HG03066 (cell line): Measurements from ENCODE around the gene CTNNA3.

ENCODE experiments used
- ATAC-seq: cut with Tn5 transposase; IDR thresholded peaks from one replicate; pipeline ENCODE4 v1.9.1; 2021; ENCODE audit warnings: low read depth; ENCODE audit not compliant: unreplicated experiment

CTNNA3 gene

DNA sequence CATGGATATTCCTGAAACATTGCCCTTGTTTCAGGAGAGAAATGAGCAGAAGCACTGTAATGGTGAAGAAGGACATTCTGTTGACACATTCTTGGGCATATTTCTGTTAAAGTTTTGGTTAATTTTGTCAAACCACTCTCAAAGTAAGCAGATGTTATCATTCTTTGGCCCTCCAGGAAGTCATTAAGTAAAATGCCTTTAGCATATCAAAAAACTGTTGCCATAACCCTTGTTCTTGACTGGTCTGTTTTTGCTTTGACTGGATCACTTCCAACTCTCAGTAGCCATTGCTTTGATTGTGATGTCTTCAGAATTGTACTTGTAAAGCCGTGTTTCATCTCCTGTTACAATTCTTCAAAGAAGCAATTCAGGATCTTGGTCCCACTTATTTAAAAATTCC lies 1174.5 kb downstream of the CTNNA3 start:
- no peak for ATAC-seq

DNA sequence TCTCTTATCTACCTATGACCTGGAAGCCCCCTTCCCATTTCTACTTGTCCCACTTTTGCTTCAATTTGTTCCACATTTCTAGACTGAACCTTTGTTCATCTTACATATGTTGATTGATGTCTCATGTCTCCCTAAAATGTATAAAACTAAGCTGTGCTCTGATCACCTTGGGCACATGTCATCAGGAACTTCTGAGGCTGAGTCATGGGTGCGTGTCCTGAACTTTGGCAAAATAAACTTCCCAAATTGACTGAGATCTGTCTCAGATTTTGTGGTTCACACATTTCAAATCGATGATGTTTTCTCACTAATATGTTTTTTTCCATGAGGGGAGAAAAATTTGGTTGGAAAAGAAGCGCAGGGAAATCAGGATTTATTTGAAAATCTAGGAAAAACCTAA lies 1176.4 kb downstream of the CTNNA3 start:
- no peak for ATAC-seq

GRCh38 chr10:66514666-66515065 lies 1181.3 kb downstream of the CTNNA3 start:
- ATAC-seq: no peak

DNA sequence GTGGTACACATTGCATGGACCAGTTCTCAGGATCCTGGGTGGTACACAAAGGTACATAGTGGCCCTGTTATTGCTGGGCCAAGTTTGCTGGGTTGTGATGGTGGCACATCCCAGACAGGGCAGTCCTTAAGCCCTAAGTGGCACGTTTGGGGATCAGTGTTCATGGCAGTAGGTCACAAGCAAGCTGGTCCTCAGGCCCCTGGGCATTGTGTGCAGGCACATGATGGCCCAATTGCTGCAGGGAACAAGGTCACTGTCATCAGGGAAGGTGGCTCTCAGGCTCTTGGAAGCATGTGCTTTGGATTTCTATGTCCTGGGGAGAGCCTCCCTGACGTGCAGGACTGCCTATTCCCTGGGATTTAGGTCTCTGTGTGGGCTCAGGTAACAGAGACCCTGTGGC lies 1182.5 kb downstream of the CTNNA3 start:
- no peak for ATAC-seq

- no peak for ATAC-seq
These were observed 1190.9 kb downstream of the CTNNA3 start for GRCh38 chr10:66505003-66505657.

- ATAC-seq: no peak
These were observed 1194.6 kb downstream of the CTNNA3 start for GRCh38 chr10:66501356-66501755.

DNA sequence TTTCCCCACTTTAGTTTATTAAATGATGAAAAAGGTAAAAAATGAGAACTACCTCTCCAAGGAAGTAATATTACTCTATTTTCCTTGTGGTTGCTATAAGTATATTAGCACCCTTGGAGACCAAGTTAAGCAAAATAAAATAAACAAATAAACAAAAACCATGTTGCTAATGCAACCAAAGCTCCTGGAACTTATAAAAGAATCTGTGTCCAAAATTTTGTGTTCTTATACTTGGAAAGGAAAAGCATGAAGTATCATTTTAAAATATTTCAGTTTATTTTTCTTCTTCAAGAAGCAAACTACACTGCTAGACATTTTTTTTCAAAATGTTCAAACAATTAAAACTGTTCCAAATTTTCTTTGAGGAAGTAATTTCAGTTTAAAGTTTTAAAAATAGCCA lies 1212.0 kb downstream of the CTNNA3 start:
- ATAC-seq: no peak

- no peak for ATAC-seq
These were observed 1223.8 kb downstream of the CTNNA3 start for GRCh38 chr10:66472156-66472555.

GRCh38 chr10:66467042-66467441 lies 1229.0 kb downstream of the CTNNA3 start:
- no peak for ATAC-seq

GRCh38 chr10:66466622-66467021 lies 1229.4 kb downstream of the CTNNA3 start:
- ATAC-seq: no peak

DNA sequence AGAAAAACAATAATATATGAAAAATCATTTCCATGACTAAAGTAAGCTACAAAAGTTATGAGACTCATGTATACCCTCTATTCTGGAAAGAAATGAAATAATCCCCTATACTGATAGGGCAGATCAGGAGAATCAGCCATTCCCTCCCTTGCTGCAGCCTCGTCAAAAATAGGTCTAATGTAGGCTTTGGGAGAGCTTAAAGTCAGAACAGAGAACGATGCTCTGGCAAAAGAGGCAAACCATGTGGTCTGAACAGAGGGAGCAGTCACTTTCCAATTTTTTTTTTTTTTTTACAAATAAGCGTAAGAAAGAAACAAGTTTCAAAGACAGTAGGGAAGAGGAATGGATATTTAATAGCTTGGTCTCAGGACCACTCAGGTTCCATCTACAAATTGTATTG lies 1232.4 kb downstream of the CTNNA3 start:
- no peak for ATAC-seq

GRCh38 chr10:66457629-66458028 lies 1238.4 kb downstream of the CTNNA3 start:
- no peak for ATAC-seq

- no peak for ATAC-seq
These were observed 1240.7 kb downstream of the CTNNA3 start for GRCh38 chr10:66455304-66455703.

DNA sequence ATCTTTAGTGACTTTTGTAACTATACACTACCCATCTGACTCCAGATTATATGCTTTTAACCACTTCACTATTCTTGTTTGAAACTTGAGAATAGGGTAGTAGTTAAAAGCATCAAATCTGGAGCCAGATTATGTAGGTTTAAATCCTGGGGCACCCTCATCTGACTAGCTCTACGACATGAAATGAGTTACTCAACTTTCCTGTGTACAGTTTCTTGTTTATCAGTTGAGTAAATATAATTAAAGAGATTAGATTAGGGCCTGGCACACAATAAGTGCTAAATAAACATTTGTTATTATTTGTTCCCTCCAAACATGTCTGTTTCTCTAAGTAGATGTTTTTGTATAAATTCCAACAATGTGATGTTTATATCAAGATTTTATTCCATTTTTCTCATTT lies 1255.4 kb downstream of the CTNNA3 start:
- ATAC-seq: no peak

- no peak for ATAC-seq
These were observed 1281.1 kb downstream of the CTNNA3 start for GRCh38 chr10:66414943-66415342.

GRCh38 chr10:66405566-66405965 lies 1290.4 kb downstream of the CTNNA3 start:
- no peak for ATAC-seq

DNA sequence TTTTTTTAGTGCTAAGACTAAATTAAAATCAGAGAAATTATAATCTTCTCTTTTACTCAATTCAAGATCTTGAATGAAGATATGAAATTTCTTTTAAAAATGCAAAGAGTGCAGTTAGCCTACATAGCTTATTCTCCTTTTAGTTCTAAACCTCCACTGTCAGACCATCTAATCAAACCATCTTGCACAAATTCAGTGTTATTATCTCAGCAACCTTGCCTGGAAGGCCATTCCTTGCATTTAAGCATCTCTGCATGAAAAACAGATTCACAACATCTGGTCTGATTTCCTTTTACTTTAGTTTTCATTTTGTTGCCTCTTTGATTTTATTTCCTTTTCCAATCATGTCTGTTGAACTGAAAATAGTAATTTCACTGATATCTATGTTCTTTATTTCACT lies 1297.3 kb downstream of the CTNNA3 start:
- ATAC-seq: no peak

DNA sequence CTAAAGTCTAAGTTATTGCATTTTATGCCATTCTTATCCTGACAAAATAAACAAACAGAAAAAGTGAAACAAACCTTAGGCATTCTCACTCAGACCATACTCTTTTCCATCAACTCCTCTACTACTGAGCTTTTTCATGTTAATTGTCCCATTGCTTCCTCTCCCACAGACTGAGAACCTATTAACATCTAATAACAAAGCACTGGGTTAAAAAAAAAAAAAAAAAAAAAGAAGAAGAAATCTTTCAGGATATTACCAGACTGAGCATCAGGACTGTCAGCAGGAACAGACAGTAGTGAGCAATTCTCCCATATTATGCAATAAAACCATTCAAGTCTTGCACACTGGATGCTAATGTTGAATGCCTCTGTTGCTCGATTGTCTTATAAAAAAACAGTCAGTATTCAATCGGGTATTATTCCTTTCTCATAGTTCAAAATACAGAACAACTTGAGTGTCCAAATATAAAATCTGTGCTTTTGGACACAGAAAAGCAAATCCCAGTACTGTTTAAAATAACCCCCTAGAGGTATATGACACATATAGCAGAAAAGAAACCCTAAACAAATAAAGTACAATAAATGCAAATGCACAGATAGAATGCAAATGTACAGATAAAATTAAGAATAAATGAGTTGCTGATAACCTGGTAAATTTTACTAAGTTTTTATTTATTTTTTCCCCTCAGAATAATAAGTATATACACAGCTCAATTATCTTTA lies 1301.5 kb downstream of the CTNNA3 start:
- ATAC-seq: no peak

DNA sequence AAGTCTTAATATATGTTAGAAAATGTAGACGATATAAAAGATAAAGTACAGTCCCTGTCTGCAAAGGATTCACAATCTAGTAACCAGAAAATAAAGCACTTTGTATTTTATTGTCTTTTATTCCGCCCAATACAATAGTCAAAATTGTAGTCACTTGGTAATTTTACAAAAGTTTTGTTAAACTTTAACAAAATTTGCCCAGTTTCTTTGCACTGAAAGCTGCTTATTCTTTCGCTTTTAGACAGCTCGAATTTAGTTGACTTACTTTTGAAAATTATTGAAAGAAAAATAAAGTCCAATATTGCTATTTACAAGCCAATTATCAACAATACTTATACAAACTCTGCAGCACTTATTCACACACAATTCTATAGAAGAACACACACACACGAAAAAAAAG lies 1305.1 kb downstream of the CTNNA3 start:
- no peak for ATAC-seq

- no peak for ATAC-seq
These were observed 1315.0 kb downstream of the CTNNA3 start for GRCh38 chr10:66381045-66381444.

- no peak for ATAC-seq
These were observed 1317.7 kb downstream of the CTNNA3 start for GRCh38 chr10:66378117-66378876.

DNA sequence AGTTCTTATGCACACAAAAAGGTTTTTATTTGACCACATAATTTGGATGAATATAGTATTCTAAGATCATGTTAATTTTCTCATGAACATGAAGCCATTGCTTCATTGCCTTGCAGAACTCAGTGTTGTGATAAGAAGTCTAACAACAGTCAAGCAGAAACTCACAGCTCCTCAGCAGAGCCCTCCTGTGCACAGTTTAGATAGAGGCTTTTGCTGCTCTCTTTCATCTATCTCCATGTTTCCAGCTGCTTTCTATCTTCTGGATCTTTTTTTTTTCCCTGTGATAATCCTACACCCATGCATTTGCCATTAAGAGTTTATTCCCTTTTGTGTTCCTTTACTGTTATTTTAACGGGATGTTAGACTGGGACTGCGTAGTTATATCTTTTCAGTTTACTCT lies 1327.8 kb downstream of the CTNNA3 start:
- no peak for ATAC-seq
